Dermis microvascular lymphatic vessel endothelial cell (primary cell): ENCODE data around the gene FGFR2. TPM values are rescaled to one million over a fixed set of nuclear protein-coding genes. Genes with fewer than 3 reads are reported as not detected.
"Not testable (repeated sequence)": the region's sequence is repeated elsewhere in the genome, so short reads cannot be mapped to it uniquely, and the experiment has no call there.

Experiments used
- DNase-seq, 2 donors: peaks; one replicate each; pipeline versions ENCODE4 v3.0.0 to v3.0.0-alpha.2; 2010; ENCODE audit warnings: low read depth in 2 of 2
- total RNA-seq: library from RNA; depleted of rRNA; stranded (reverse); fragments of >200 nt; gene quantifications from 2 replicates; pipeline ENCODE4 v1.2.1, GENCODE V29; 2014

FGFR2 gene
- total RNA-seq, 1 donor from 2014 or later = 0.13 TPM

- no peak for DNase-seq
Observed at GRCh38 chr10:121525251-121526134, 72.8 kb downstream of the FGFR2 start.

DNA sequence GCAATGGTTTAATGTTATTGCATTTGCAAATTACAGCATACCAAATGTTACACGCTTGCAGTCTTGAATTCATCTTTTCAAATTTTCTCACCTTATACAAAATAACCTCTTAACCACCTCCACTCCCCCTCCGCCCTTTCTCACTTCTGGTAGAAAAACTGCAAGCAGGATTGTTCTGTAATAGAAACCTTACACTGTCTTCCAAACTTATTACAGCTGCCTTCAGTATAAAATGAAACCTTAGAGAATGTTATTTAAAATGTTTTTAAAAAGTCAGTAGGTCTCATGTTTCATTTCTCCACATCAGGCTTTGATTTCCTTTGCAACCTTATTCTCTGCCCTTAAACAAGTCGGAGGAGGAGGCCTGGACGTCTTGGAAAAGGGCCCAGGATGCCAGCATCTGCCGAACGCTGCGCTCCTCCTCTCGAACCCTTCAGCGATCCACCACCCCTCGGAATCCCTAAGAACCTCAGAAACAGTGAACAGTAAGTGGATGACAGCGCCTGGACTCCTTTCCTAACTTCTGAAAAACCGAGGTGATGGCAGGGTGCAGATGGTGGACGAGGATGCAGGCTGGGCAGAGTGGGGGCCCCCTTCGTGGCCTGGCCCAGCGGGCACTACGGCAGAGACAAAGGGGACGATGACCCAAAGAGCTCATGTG is 74.0 kb downstream of the FGFR2 start:
- DNase-seq = no peak

DNA sequence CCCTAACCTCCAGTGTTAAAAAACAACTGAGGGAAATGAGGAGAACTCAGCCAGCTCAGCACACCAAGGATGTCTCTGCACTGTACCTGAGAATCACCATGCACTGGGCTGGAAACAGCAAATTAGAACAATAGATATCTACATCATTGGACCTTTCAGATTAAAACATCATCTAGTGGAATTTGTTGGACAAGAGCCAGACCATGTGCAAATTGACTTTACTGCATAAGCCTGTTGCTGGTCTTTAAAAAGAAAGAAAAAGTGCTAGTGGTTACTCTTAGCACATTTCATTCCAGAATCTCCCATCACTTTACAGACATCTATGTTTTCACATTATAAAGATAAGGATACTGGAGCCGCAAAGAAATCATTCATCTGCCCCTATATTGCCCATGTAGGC is 75.4 kb downstream of the FGFR2 start:
- no peak for DNase-seq

DNA sequence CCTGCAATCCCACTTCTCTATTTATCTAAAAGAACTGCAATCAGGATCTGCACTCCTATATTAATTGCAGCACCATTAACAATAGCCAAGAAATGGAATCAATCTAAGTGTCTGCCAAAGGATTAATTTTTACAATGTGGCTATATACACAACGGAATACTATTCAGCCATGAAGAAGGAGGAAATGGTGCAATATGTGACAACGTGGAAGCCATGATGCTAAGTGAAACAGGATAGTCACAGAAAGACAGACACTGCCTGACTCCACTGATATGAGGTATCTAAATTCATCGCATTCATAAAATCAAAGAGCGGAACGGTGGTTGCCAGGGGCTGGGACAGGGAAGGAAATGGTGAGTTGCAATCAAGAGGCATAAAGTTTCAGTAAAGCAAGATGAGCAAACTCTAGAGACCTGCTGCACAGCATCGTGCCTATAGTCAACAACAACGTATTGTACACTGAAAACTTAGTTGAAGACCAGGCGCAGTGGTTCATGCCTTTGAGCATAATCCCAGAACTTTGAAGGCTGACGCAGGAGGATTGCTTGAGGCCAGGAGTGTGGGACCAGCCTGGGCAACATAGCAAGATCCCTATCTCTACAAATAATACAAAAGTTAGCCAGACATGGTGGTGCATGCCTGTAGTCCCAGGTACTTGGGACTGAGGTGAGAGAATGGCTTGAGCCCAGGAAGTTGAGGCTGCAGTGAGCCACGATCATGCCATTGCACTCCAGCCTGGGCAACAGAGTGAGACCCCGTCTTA is 76.3 kb downstream of the FGFR2 start:
- DNase-seq = no peak

GRCh38 chr10:121520526-121520925 is 77.7 kb downstream of the FGFR2 start:
- DNase-seq = not testable (repeated sequence)

DNA sequence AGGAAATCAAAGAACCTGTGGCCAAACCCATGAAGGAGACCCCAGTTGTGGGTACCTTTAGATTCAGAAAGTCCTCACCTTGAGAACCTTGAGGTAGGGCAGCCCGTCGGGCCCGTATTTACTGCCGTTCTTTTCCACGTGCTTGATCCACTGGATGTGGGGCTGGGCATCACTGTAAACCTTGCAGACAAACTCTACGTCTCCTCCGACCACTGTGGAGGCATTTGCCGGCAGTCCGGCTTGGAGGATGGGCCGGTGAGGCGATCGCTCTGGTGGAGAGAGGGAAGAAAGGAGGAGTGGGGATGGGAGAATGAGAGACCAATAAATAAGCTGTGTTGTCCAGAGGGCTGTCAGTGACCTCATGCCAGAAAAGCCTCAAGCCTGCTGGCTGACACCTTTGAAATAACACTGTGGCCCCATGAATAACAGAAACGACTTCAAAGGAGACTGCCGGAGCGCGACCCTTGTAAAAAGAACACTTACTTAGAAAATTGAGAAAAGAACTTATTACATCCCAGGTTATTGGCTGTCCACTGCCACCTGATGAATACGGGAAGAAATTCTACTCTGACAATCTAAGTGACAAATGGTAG is 78.2 kb downstream of the FGFR2 start:
- no peak for DNase-seq

- DNase-seq = no peak
Observed at GRCh38 chr10:121519411-121519810, 78.8 kb downstream of the FGFR2 start.

DNA sequence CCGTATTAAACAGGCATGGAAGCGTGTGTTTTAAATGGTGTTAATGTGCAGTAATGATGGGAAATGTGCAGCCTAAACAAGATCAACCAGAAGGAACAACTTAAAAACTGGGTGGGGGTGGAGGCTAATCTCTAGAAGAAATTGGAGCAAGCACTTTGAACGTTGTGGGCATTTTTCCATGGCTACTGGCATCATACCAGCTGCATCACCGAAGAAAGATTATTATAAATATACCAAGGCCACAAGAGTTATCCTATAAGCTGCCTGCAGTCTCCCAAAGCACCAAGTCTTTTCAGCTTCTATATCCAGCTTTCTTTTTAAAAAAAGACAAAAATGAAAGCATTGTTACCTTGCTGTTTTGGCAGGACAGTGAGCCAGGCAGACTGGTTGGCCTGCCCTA is 79.9 kb downstream of the FGFR2 start:
- no peak for DNase-seq

GRCh38 chr10:121516093-121516865 is 82.0 kb downstream of the FGFR2 start:
- DNase-seq = no peak

GRCh38 chr10:121514141-121514865 is 83.9 kb downstream of the FGFR2 start:
- no peak for DNase-seq

- no peak for DNase-seq
Observed at GRCh38 chr10:121511943-121512342, 86.3 kb downstream of the FGFR2 start.

DNA sequence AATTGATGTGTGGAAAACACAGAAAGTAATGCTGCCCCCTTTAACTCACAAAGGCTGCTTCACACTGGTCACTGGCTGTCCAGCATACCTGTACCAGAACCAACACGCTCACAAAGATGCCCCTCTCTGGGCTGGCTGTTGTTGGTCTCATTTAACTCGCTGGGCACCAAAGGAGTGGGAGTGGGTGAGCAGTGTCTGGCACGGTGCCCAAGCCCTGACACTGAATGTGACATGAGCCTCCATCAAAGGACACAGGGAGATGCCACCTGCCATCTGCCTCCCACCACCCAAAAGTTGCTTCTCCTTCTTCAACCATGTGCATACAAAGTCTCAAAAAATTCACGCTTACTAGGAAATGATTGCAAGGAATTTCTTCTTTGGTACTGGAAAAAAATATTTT is 86.8 kb downstream of the FGFR2 start:
- no peak for DNase-seq

DNA sequence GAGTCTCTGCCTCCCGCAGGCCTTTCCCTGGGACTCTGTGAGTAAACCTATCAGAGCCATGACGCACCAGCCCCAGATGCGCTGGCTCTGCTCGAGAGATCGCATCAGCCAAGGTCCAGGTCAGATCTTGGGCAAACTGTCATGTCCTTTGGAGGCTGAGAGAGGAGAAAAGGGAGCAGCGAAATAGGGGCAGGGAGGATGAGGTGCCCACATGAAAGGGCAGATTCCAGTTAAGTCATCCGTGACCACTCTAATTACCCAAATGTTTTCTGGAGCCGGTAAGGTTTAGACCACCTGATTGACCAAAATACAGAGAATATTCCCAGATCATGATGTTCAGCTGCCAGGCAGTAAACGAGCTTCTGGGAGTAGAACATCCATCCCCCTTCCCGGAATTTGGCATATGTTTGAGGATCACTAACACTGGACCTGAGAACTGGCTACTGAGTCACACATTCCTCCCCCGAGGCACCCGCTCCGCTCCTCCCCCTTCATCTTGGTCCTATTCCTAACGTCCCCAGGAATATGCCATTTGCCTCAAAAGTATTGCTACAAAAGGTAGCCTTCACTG is 88.0 kb downstream of the FGFR2 start:
- no peak for DNase-seq

- no peak for DNase-seq
Observed at GRCh38 chr10:121509796-121510195, 88.4 kb downstream of the FGFR2 start.

DNA sequence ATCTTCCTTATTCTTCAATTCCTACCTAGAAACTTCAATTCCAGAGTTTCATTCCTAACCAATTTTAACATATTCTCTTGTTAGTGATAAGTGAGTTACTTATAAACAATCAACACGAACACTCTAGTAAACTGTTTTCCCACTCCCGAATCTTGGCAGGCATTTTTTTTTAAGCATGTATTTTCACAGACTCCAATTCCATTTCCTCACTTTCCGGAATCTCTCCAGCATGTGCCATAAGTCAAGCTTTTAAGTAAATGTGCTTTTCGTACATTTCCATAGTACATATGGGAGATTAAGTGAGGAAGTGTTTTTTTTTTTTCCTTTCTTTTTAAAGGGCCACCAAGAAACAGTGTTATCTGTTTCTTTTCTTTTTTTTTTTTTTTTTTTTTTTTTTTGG is 89.1 kb downstream of the FGFR2 start:
- DNase-seq = no peak

- DNase-seq = no peak
Observed at GRCh38 chr10:121503587-121504051, 94.6 kb downstream of the FGFR2 start.

GRCh38 chr10:121501796-121502195 is 96.4 kb downstream of the FGFR2 start:
- DNase-seq = no peak

- DNase-seq = no peak
Observed at GRCh38 chr10:121500701-121501332, 97.4 kb downstream of the FGFR2 start.
